ENCODE data around the gene ELK1. TPM values are rescaled to one million over a fixed set of nuclear protein-coding genes. Genes with fewer than 3 reads are reported as not detected.

The ELK1 gene
- 48.8 and 51.7 TPM in 2 replicates for total RNA-seq (2022)
- Bru-seq, nascent RNA: percentile 74 among the genes with signal in this experiment
- BruChase-seq, experiment 1, labeled RNA remaining after a 6-hour chase: percentile 90 among the genes with signal in this experiment
- percentile 80 among the genes with signal in this experiment for BruChase-seq, experiment 2, labeled RNA remaining after a 2-hour chase
- long read RNA-seq, transcript ELK1-201 (6 exons, 2,695 nt): minor isoform, 11 of 65 reads
- long read RNA-seq, transcript ELK1-203 (7 exons, 2,258 nt): major isoform, 25 of 65 reads
- long read RNA-seq, partial matches to known transcripts: 24 of 65 reads
- long read RNA-seq, other reads (novel, unspliced or antisense): 5 of 65 reads

- H3K27me3 Mint-ChIP-seq (ENCODE audit: insufficient read depth, unreplicated experiment): no peaks in the 10 kb centered on the region
- peaks cover 5% of the 10 kb centered on the region for H3K36me3 Mint-ChIP-seq (ENCODE audit: insufficient read depth, unreplicated experiment)
- no peak for TF ChIP-seq CTCF (IDR thresholded peaks at IDR 0.05; ENCODE audit: unreplicated experiment)
- H3K4me1 Mint-ChIP-seq (ENCODE audit: insufficient read depth, unreplicated experiment): peaks cover 15% of the 10 kb centered on the region
- ChIA-PET POLR2A (interaction anchor here (0.5 to 2.0 kb wide), 8 partner anchors 10 to 506 kb away, joined by 3 to 9 read pairs (median 5); partner anchors contain the start of genes ARAF, NDUFB11, RBM10 and ZNF81), CTCF (interaction anchor here (0.5 to 0.7 kb wide), 2 partner anchors 12 to 434 kb away, joined by 3 to 6 read pairs; no protein-coding TSS in a partner anchor)
- peak within 1 kb of the TSS; percentile 77 for H3K4me3 Mint-ChIP-seq (ENCODE audit: unreplicated experiment)
- DNase-seq (ENCODE audit: unreplicated experiment): peak; percentile 97
- no TSS peak for BruUV-seq (replicated peaks)
- peak within 1 kb of the TSS; percentile 80 for H3K27ac Mint-ChIP-seq (ENCODE audit: low read depth, unreplicated experiment)
- no peaks in the 10 kb centered on the region for H3K9me3 Mint-ChIP-seq (ENCODE audit: unreplicated experiment)
- intact Hi-C loops (cut with micrococcal nuclease): loop anchor here (2.0 kb wide), 1 partner anchor 100 kb away; no protein-coding TSS in a partner anchor
These were observed at the start of gene ELK1 for GRCh38 chrX:47650164-47651042. TSS of gene ELK1 (minus strand) at chrX:47650563. CDS start at chrX:47641441, 9,122 bp downstream.

GRCh38 chrX:47697181-47697580 is 46.8 kb upstream of the ELK1 start:
- no peak overlapping the region for H3K4me3 Mint-ChIP-seq (ENCODE audit: unreplicated experiment)
- BruUV-seq (replicated peaks): no TSS peak
- CTCF ChIA-PET: no interaction called here
- no peaks in the 10 kb centered on the region for H3K9me3 Mint-ChIP-seq (ENCODE audit: unreplicated experiment)
- POLR2A ChIA-PET: no interaction called here
- no peaks in the 10 kb centered on the region for H3K36me3 Mint-ChIP-seq (ENCODE audit: insufficient read depth, unreplicated experiment)
- H3K27me3 Mint-ChIP-seq (ENCODE audit: insufficient read depth, unreplicated experiment): no peaks in the 10 kb centered on the region
- intact Hi-C loops (cut with micrococcal nuclease): no loop called here
- DNase-seq (ENCODE audit: unreplicated experiment): no peak
- no peak for TF ChIP-seq CTCF (IDR thresholded peaks at IDR 0.05; ENCODE audit: unreplicated experiment)
- H3K4me1 Mint-ChIP-seq (ENCODE audit: insufficient read depth, unreplicated experiment): no peaks in the 10 kb centered on the region
- no peak overlapping the region for H3K27ac Mint-ChIP-seq (ENCODE audit: low read depth, unreplicated experiment)

GRCh38 chrX:47690175-47690574 is 39.8 kb upstream of the ELK1 start:
- intact Hi-C loops (cut with micrococcal nuclease): no loop called here
- ChIA-PET CTCF (interaction anchor here (0.7 kb wide), 1 partner anchor 46 kb away, joined by 3 read pairs; no protein-coding TSS in a partner anchor), POLR2A (no interaction called here)
- H3K27me3 Mint-ChIP-seq (ENCODE audit: insufficient read depth, unreplicated experiment): peaks cover 17% of the 10 kb centered on the region
- H3K4me1 Mint-ChIP-seq (ENCODE audit: insufficient read depth, unreplicated experiment): no peaks in the 10 kb centered on the region
- H3K36me3 Mint-ChIP-seq (ENCODE audit: insufficient read depth, unreplicated experiment): no peaks in the 10 kb centered on the region
- no peak for TF ChIP-seq CTCF (IDR thresholded peaks at IDR 0.05; ENCODE audit: unreplicated experiment)
- DNase-seq (ENCODE audit: unreplicated experiment): peak; percentile 1
- no TSS peak for BruUV-seq (replicated peaks)
- no peak overlapping the region for H3K4me3 Mint-ChIP-seq (ENCODE audit: unreplicated experiment)
- no peaks in the 10 kb centered on the region for H3K9me3 Mint-ChIP-seq (ENCODE audit: unreplicated experiment)
- no peak overlapping the region for H3K27ac Mint-ChIP-seq (ENCODE audit: low read depth, unreplicated experiment)

- ChIA-PET CTCF (no interaction called here), POLR2A (no interaction called here)
- Mint-ChIP-seq H3K27ac (ENCODE audit: low read depth, unreplicated experiment) (no peak overlapping the region), H3K4me3 (ENCODE audit: unreplicated experiment) (no peak overlapping the region), H3K9me3 (ENCODE audit: unreplicated experiment) (peaks cover 9% of the 10 kb centered on the region), H3K27me3 (ENCODE audit: insufficient read depth, unreplicated experiment) (peaks cover 27% of the 10 kb centered on the region), H3K4me1 (ENCODE audit: insufficient read depth, unreplicated experiment) (no peaks in the 10 kb centered on the region), H3K36me3 (ENCODE audit: insufficient read depth, unreplicated experiment) (no peaks in the 10 kb centered on the region)
- no TSS peak for BruUV-seq (replicated peaks)
- intact Hi-C loops (cut with micrococcal nuclease): no loop called here
- DNase-seq (ENCODE audit: unreplicated experiment): peak; percentile 8
- TF ChIP-seq CTCF (IDR thresholded peaks at IDR 0.05; ENCODE audit: unreplicated experiment): no peak
These were observed 36.9 kb upstream of the ELK1 start for GRCh38 chrX:47687263-47687662.
